CD4-positive, alpha-beta memory T cell (primary cell): ENCODE data around the gene LIG3. TPM values are rescaled to one million over a fixed set of nuclear protein-coding genes. Genes with fewer than 3 reads are reported as not detected.

Experiments
- CTCF ChIA-PET: fragments of 350-600 bp; sonication (Branson Sonifier 250); formaldehyde crosslinking; loops from one replicate; lab custom pipeline; 2021; ENCODE audit warnings: inconsistent platforms; ENCODE audit not compliant: partially characterized antibody; lab: Charles Lee
- POLR2A ChIA-PET: fragments of 350-600 bp; sonication (Branson Sonifier 250); formaldehyde crosslinking; loops from one replicate; lab custom pipeline; 2021; ENCODE audit not compliant: partially characterized antibody; lab: Charles Lee
- DNase-seq, 5 donors: peaks; one replicate each; pipeline versions ENCODE4 v3.0.0 to v3.0.0-alpha.2; 2020 to 2022; ENCODE audit warnings: mixed read lengths in 1 of 5
- H3K27ac ChIP-seq: one replicate; pipeline ENCODE4 v1.7.0; 2013; ENCODE audit warnings: low read depth, low read length
- H3K27me3 ChIP-seq: 2 replicates; pipeline ENCODE4 v1.7.0; 2013; ENCODE audit warnings: mild to moderate bottlenecking, low read length, moderate library complexity; ENCODE audit not compliant: insufficient read depth
- H3K36me3 ChIP-seq: 2 replicates; pipeline ENCODE4 v1.7.0; 2013; ENCODE audit warnings: mild to moderate bottlenecking, low read length, moderate library complexity; ENCODE audit not compliant: insufficient read depth
- H3K4me1 ChIP-seq: 2 replicates; pipeline ENCODE4 v1.7.0; 2013; ENCODE audit warnings: mild to moderate bottlenecking, low read length, moderate library complexity; ENCODE audit not compliant: insufficient read depth
- H3K4me3 ChIP-seq, 2 donors: one replicate each; pipeline ENCODE4 v1.7.0; 2013; ENCODE audit warnings: low read length in 2 of 2, mild to moderate bottlenecking in 1 of 2
- H3K9me3 ChIP-seq, 2 donors: one replicate each; pipeline ENCODE4 v1.7.0; 2013; ENCODE audit warnings: low read length in 2 of 2, control low read depth in 1 of 2; ENCODE audit not compliant: control insufficient read depth in 1 of 2
- H3K27ac Mint-ChIP-seq, 7 donors: one replicate each; pipeline ENCODE4 v1.8.0; 2020 to 2021; ENCODE audit warnings: mixed read lengths in 7 of 7, mild to moderate bottlenecking in 6 of 7, inconsistent platforms in 3 of 7, moderate library complexity in 3 of 7
- H3K27me3 Mint-ChIP-seq, 2 donors: one replicate each; pipeline ENCODE4 v1.8.0; 2020 to 2021; ENCODE audit warnings: mixed read lengths in 2 of 2
- H3K36me3 Mint-ChIP-seq, 2 donors: one replicate each; pipeline ENCODE4 v1.8.0; 2020 to 2021; ENCODE audit warnings: mixed read lengths in 2 of 2, inconsistent platforms in 1 of 2, mild to moderate bottlenecking in 1 of 2
- H3K4me1 Mint-ChIP-seq, 4 donors: one replicate each; pipeline ENCODE4 v1.8.0; 2020 to 2021; ENCODE audit warnings: mixed read lengths in 4 of 4, mild to moderate bottlenecking in 1 of 4
- H3K4me3 Mint-ChIP-seq, 8 donors: one replicate each; pipeline ENCODE4 v1.8.0; 2020 to 2021; ENCODE audit warnings: mixed read lengths in 8 of 8, mild to moderate bottlenecking in 7 of 8, moderate library complexity in 6 of 8, inconsistent platforms in 3 of 8
- H3K9me3 Mint-ChIP-seq, 8 donors: one replicate each; pipeline ENCODE4 v1.8.0; 2020 to 2021; ENCODE audit warnings: mixed read lengths in 8 of 8, mild to moderate bottlenecking in 5 of 8, inconsistent platforms in 3 of 8, moderate library complexity in 1 of 8
- intact Hi-C: fragments of 100-400 bp; cut with micrococcal nuclease; formaldehyde crosslinking; loops from one replicate; pipeline ENCODE4 v1.15.1; 2023
- polyA plus RNA-seq, 2 donors: library from polyadenylated mRNA; unstranded; fragments of 300-500 nt; fragmentation: Illumina TruSeq; gene quantifications; one replicate each; pipeline ENCODE4 v1.2.3, GENCODE V29; 2021
- total RNA-seq, 2 experiments: library from RNA; stranded (reverse); gene quantifications; one replicate each; pipeline ENCODE4 v1.2.3, GENCODE V29; 2021

Gene LIG3
- total and polyA plus RNA-seq, 4 experiments from 2014 or later, result 7.7 to 50.8 (median 29.1) TPM

DNA sequence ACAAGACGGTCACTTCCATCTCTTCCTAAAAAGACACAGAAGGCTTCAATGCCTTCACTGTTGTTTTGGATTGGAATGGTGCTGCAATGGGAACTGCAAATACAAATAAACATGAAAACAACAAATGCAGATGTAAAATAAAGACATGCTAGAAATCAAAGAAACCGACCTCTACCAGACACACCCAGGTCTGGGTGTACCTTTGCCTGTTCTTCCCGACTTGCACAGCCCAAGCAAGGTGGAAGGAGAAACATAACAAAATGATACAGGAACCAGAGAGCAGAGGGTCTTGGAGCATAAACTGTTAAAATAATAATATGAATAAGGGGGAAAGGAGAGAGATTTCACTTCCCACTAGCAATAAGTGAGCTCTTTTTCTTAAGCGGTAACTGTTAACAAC is 65.9 kb downstream of the LIG3 start:
- intact Hi-C loops, result loop anchor here (1.0 to 2.0 kb wide), 3 partner anchors 17 to 43 kb away; partner anchors contain the start of gene RFFL
- no peak for DNase-seq
- Histone ChIP-seq H3K9me3 (no peaks in the 10 kb centered on the region), H3K27ac (peak overlapping the region; percentile 68), H3K4me1 (peaks cover 91% of the 10 kb centered on the region), H3K36me3 (no peaks in the 10 kb centered on the region), H3K27me3 (no peaks in the 10 kb centered on the region), H3K4me3 (peak overlapping the region; percentile 26 to 35)
- Mint-ChIP-seq H3K4me3 (peak overlapping the region; percentile 74 to 87 (median 86)), H3K27ac (peak overlapping the region; percentile 83 to 96 (median 92)), H3K36me3 (peaks cover under 1 to 3% of the 10 kb centered on the region in 2 donors), H3K27me3 (no peaks in the 10 kb centered on the region), H3K4me1 (peaks cover 50 to 81% (median 65%) of the 10 kb centered on the region in 4 donors), H3K9me3 (no peaks in the 10 kb centered on the region)
- ChIA-PET POLR2A (interaction anchor here (1.0 to 12.1 kb wide), 11 partner anchors 8 to 491 kb away, joined by 3 to 179 read pairs (median 5); partner anchors contain the start of gene RFFL), CTCF (interaction anchor here (0.5 to 5.2 kb wide), 8 partner anchors 9 to 758 kb away, joined by 3 to 45 read pairs (median 6); partner anchors contain the start of gene RFFL)

DNA sequence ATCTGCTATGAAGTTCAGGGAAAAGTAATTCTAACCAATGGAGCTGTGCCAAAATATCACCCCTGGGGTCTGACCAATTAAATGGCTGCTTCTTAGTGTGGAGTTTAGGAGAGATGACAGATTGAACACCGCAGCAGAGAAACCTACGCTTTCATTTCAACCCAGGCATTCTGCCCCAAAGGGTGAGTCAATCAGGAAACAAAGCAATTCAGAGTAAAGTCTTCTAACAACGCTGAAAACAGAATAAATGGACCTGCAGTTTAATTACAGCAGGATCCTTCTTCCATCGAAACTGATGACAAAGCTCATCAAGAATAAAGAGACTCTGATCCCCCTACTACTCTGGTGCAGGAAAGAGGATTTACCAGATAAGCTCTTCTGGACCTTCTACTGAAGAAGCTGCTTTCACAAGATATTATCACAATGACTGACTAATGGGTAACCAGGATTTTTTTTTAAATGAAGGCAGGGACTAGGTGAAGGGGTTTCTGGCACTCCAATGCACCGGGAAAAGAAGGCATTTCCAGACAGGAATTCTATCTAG is 66.5 kb downstream of the LIG3 start:
- peak overlapping the region; percentile 68 for H3K27ac ChIP-seq
- H3K27ac Mint-ChIP-seq, result peak overlapping the region; percentile 83 to 96 (median 92)
- H3K9me3 ChIP-seq, result no peaks in the 10 kb centered on the region
- no peaks in the 10 kb centered on the region for H3K27me3 Mint-ChIP-seq
- intact Hi-C loops, result loop anchor here (1.0 to 2.0 kb wide), 3 partner anchors 16 to 42 kb away; partner anchors contain the start of gene RFFL
- H3K9me3 Mint-ChIP-seq, result no peaks in the 10 kb centered on the region
- H3K4me1 ChIP-seq, result peaks cover 94% of the 10 kb centered on the region
- peak overlapping the region; percentile 26 to 35 for H3K4me3 ChIP-seq
- H3K4me3 Mint-ChIP-seq, result peak overlapping the region; percentile 74 to 87 (median 86)
- H3K36me3 ChIP-seq, result no peaks in the 10 kb centered on the region
- ChIA-PET POLR2A (interaction anchor here (0.9 to 12.1 kb wide), 12 partner anchors 8 to 490 kb away, joined by 3 to 179 read pairs (median 4); partner anchors contain the start of gene RFFL), CTCF (interaction anchor here (0.5 to 5.2 kb wide), 9 partner anchors 9 to 757 kb away, joined by 3 to 45 read pairs (median 5); partner anchors contain the start of gene RFFL)
- DNase-seq, result peak; percentile 71 to 89 (median 73)
- H3K36me3 Mint-ChIP-seq, result peaks cover 0 to 3% of the 10 kb centered on the region in 2 donors
- peaks cover 55 to 82% (median 68%) of the 10 kb centered on the region in 4 donors for H3K4me1 Mint-ChIP-seq
- H3K27me3 ChIP-seq, result no peaks in the 10 kb centered on the region

DNA sequence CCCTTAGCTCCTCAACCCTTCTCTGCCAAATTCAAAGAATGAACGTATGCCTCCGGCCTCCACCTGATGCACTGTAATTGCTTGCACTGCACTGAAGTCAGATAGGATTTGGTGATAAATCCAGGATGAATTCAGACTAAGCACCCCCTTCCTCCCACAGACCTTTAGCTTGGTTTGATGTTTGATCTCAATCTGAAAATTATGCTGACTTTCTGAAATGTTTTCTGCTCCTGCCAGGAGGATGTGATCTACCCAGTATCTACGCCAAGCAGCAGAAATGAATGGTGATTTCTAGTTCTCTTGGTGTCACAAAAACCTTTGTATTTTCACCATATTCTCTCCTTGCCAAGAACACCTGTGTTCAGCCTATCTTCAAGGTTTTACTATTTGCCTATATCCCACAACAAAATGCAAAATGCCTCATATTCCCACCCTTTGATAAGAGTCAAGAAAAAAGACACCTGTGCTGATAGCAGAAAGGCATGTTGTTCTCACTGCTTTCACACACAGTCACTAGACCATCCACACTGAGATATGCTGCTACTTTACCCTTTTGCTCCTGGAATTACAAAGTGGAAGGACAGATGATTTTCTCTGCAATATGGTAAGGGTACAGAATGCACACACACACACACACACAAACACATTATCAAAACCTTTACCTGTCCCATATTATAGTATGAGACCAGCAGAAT is 68.5 kb downstream of the LIG3 start:
- DNase-seq, result peak in 2 of 5 donors; percentile 8 to 12
- H3K27ac ChIP-seq, result peak overlapping the region; percentile 39
- H3K27ac Mint-ChIP-seq, result peak overlapping the region; percentile 80 to 95 (median 90)
- intact Hi-C loops, result no loop called here
- H3K9me3 Mint-ChIP-seq, result no peaks in the 10 kb centered on the region
- ChIA-PET CTCF (interaction anchor here (1.0 to 4.0 kb wide), 5 partner anchors 11 to 50 kb away, joined by 3 to 26 read pairs (median 5); partner anchors contain the start of gene RFFL), POLR2A (interaction anchor here (0.6 to 12.1 kb wide), 9 partner anchors 14 to 68 kb away, joined by 3 to 179 read pairs (median 5); partner anchors contain the start of genes LIG3 and RFFL)
- peaks cover 97% of the 10 kb centered on the region for H3K4me1 ChIP-seq
- no peaks in the 10 kb centered on the region for H3K9me3 ChIP-seq
- H3K4me3 Mint-ChIP-seq, result peak overlapping the region; percentile 33 to 82 (median 64)
- H3K36me3 ChIP-seq, result no peaks in the 10 kb centered on the region
- no peaks in the 10 kb centered on the region for H3K27me3 ChIP-seq
- peaks cover 0 to under 1% of the 10 kb centered on the region in 2 donors for H3K36me3 Mint-ChIP-seq
- no peaks in the 10 kb centered on the region for H3K27me3 Mint-ChIP-seq
- H3K4me3 ChIP-seq, result peak overlapping the region in 1 of 2 donors; percentile 10
- H3K4me1 Mint-ChIP-seq, result peaks cover 66 to 88% (median 75%) of the 10 kb centered on the region in 4 donors

DNA sequence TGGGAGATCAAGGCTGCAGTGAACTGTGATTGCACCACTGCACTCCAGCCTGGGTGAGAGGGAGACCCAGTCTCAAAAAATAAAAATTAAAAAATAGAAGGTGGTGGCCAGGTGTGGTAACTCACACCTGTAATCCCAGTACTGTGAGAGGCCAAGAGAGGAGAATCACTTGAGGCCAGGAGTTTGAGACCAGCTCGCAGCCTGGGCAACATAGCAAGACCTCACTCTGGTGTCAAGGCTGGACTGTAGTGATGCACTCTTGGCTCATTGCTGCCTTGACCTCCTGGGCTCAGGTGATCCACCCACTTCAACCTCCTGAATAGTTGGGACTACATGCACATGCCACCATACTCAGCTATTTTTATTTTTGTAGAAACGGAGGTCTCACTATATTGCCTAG is 69.9 kb downstream of the LIG3 start:
- H3K27ac ChIP-seq, result no peak overlapping the region
- no peak for DNase-seq
- H3K9me3 ChIP-seq, result no peaks in the 10 kb centered on the region
- Mint-ChIP-seq H3K4me1 (peaks cover 68 to 86% (median 73%) of the 10 kb centered on the region in 4 donors), H3K9me3 (no peaks in the 10 kb centered on the region), H3K27ac (peak overlapping the region; percentile 29 to 95 (median 87)), H3K4me3 (peak overlapping the region in 4 of 8 donors; percentile 17 to 79 (median 40)), H3K27me3 (no peaks in the 10 kb centered on the region), H3K36me3 (peaks cover 2 to 8% of the 10 kb centered on the region in 2 donors)
- intact Hi-C loops, result loop anchor here (2.0 kb wide), 1 partner anchor 27 kb away; no protein-coding TSS in a partner anchor
- H3K36me3 ChIP-seq, result no peaks in the 10 kb centered on the region
- no peak overlapping the region for H3K4me3 ChIP-seq
- CTCF ChIA-PET, result interaction anchor here (1.2 to 4.0 kb wide), 4 partner anchors 9 to 51 kb away, joined by 3 to 26 read pairs (median 6); partner anchors contain the start of gene RFFL
- H3K4me1 ChIP-seq, result peaks cover 97% of the 10 kb centered on the region
- POLR2A ChIA-PET, result interaction anchor here (0.6 to 12.1 kb wide), 12 partner anchors 9 to 207 kb away, joined by 3 to 179 read pairs (median 5); partner anchors contain the start of genes RAD51D and RFFL
- H3K27me3 ChIP-seq, result no peaks in the 10 kb centered on the region

DNA sequence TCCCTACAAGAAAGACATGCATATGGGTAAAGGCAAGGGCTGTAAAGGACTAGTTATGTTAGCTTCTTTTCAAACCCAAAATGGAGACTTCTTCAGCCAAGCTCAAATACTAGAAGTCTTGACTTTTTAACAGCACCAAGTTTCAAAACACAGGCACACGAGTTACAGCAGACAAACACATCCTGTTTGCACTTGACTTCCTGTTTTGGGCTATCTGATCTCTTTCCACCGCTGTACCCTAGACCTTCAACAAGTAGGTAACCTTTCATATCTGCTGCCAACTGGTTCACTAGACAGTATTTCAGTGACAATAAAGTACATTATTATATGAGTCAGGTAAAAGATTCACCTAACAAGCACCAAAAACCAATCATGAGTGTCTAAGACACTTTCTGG is 70.9 kb downstream of the LIG3 start:
- Histone ChIP-seq H3K9me3 (no peaks in the 10 kb centered on the region), H3K4me1 (peaks cover 94% of the 10 kb centered on the region), H3K27me3 (no peaks in the 10 kb centered on the region), H3K4me3 (peak overlapping the region in 1 of 2 donors; percentile 25), H3K36me3 (no peaks in the 10 kb centered on the region), H3K27ac (peak overlapping the region; percentile 60)
- Mint-ChIP-seq H3K36me3 (peaks cover 6 to 12% of the 10 kb centered on the region in 2 donors), H3K4me3 (peak overlapping the region; percentile 27 to 86 (median 79)), H3K9me3 (no peaks in the 10 kb centered on the region), H3K4me1 (peaks cover 67 to 83% (median 70%) of the 10 kb centered on the region in 4 donors), H3K27me3 (no peaks in the 10 kb centered on the region), H3K27ac (peak overlapping the region; percentile 80 to 99 (median 95))
- intact Hi-C loops, result loop anchor here (1.0 to 2.0 kb wide), 3 partner anchors 12 to 38 kb away; partner anchors contain the start of gene RFFL
- POLR2A ChIA-PET, result interaction anchor here (0.7 to 12.1 kb wide), 18 partner anchors 10 to 163 kb away, joined by 3 to 179 read pairs (median 4); partner anchors contain the start of genes LIG3 and RFFL
- DNase-seq, result peak; percentile 73 to 87 (median 79)
- CTCF ChIA-PET, result interaction anchor here (0.7 to 4.0 kb wide), 5 partner anchors 10 to 54 kb away, joined by 3 to 26 read pairs (median 4); partner anchors contain the start of gene RFFL

DNA sequence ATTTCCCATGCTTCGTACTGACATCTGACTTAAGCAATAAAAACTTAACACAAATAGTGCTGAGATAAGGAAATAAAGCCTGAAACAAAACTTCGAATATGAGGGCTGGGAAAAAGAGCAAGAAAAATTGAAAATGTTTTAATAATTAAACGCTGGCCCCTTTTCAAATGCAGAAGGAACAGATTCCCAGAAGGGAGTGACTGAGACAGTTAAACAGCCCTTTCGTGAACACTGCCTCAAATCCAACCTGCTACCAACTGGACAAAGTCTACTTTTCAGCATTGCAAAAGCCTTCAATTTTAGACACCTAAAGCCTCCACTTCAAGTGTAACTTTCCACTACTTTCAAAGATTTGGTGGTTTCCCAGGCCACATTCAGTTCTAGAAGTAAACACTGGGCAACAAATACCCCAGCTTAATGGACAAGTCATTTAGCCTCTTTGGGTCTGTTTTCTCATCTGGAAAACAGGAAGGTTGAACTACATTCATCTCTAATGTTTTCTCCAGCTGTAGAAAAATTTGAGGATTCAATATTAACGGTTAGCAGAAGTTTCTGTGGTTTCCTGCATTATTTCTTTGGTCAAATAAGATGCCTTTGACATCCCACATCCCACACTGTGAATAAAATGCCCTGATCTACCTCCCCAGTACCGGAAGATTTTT is 71.4 kb downstream of the LIG3 start:
- Mint-ChIP-seq H3K4me3 (peak overlapping the region; percentile 49 to 86 (median 79)), H3K9me3 (no peaks in the 10 kb centered on the region), H3K27me3 (no peaks in the 10 kb centered on the region), H3K36me3 (peaks cover 8 to 13% of the 10 kb centered on the region in 2 donors), H3K4me1 (peaks cover 64 to 83% (median 69%) of the 10 kb centered on the region in 4 donors), H3K27ac (peak overlapping the region; percentile 80 to 99 (median 95))
- ChIA-PET CTCF (interaction anchor here (0.6 to 4.5 kb wide), 6 partner anchors 10 to 54 kb away, joined by 3 to 26 read pairs (median 5); partner anchors contain the start of gene RFFL), POLR2A (interaction anchor here (0.8 to 12.1 kb wide), 15 partner anchors 11 to 162 kb away, joined by 3 to 179 read pairs (median 4); partner anchors contain the start of genes LIG3 and RFFL)
- Histone ChIP-seq H3K27me3 (no peaks in the 10 kb centered on the region), H3K36me3 (no peaks in the 10 kb centered on the region), H3K4me3 (peak overlapping the region in 1 of 2 donors; percentile 25), H3K27ac (peak overlapping the region; percentile 60), H3K9me3 (no peaks in the 10 kb centered on the region), H3K4me1 (peaks cover 94% of the 10 kb centered on the region)
- intact Hi-C loops, result loop anchor here (1.0 to 2.0 kb wide), 3 partner anchors 12 to 38 kb away; partner anchors contain the start of gene RFFL
- DNase-seq, result peak in 2 of 5 donors; percentile 18 to 63
